Endothelial cell of umbilical vein (primary cell): ENCODE results near the gene DCHS2. TPM values are rescaled to one million over a fixed set of nuclear protein-coding genes. Genes with fewer than 3 reads are reported as not detected.

Experiments used
- BruUV-seq: library from RNA; stranded (reverse); fragments of 400-500 nt; replicated peaks from 2 replicates; lab custom pipeline; 2021; lab: Mats Ljungman, UMichigan
- CTCF ChIA-PET: fragments of 300-600, 350-600 bp; sonication (Branson Sonifier 250); formaldehyde crosslinking; loops from one replicate; lab custom pipeline; 2021; ENCODE audit warnings: antibody characterized with exemption, inconsistent platforms; lab: Charles Lee
- POLR2A ChIA-PET: fragments of 300-600, 350-600 bp; sonication (Branson Sonifier 250); formaldehyde crosslinking; loops from one replicate; lab custom pipeline; 2021; ENCODE audit warnings: antibody characterized with exemption, inconsistent platforms; lab: Charles Lee
- DNase-seq: peaks from one replicate; pipeline ENCODE4 v3.0.0-alpha.2; 2011; ENCODE audit warnings: low read depth, low spot score
- FAIRE-seq: peaks from 2 replicates; lab custom pipeline; 2011; peaks lifted over from hg19 to GRCh38; lab: Jason Lieb, UNC
- H2AFZ ChIP-seq: 2 replicates; pipeline ENCODE4 v1.6.0; 2012; ENCODE audit warnings: low read depth, low read length, control low read depth, inconsistent platforms
- H3K27ac ChIP-seq: 2 replicates; pipeline ENCODE4 v1.5.1; 2011; ENCODE audit warnings: low read depth, mild to moderate bottlenecking, control low read depth, low read length, moderate library complexity; ENCODE audit not compliant: insufficient read depth
- H3K27me3 ChIP-seq, 2 experiments: 2 replicates each; pipeline versions ENCODE4 v1.6.0 to v1.6.1; 2011; ENCODE audit warnings: low read length in 2 of 2, mixed read lengths in 1 of 2; ENCODE audit not compliant: control insufficient read depth in 2 of 2, insufficient read depth in 2 of 2
- H3K36me3 ChIP-seq, 2 experiments: 2 replicates in 1 of 2; 3 replicates in 1 of 2; pipeline ENCODE4 v1.5.1; 2011; ENCODE audit warnings: low read length in 2 of 2, mild to moderate bottlenecking in 1 of 2, moderate library complexity in 1 of 2; ENCODE audit not compliant: control insufficient read depth in 2 of 2, insufficient read depth in 2 of 2; ENCODE audit errors: extremely low read depth in 1 of 2
- H3K4me1 ChIP-seq: 3 replicates; pipeline ENCODE4 v1.5.1; 2011; ENCODE audit warnings: mild to moderate bottlenecking, low read length; ENCODE audit not compliant: control insufficient read depth, insufficient read depth; ENCODE audit errors: extremely low read depth
- H3K4me2 ChIP-seq: 2 replicates; pipeline ENCODE4 v1.6.1; 2011; ENCODE audit warnings: low read length, control low read depth, mixed read lengths; ENCODE audit not compliant: insufficient read depth
- H3K4me3 ChIP-seq, 3 experiments: fragments of 200-600 bp in 1 of 3; sonication (generic), shearing (Covaris generic) in 1 of 3; replicated peaks in 1 of 3; 2 replicates each; pipeline ENCODE4 v1.5.1; 2011 to 2016; ENCODE audit warnings: control low read depth in 3 of 3, low read length in 3 of 3, mild to moderate bottlenecking in 2 of 3, inconsistent platforms in 1 of 3, low read depth in 1 of 3, moderate library complexity in 1 of 3; ENCODE audit not compliant: insufficient read depth in 1 of 3
- H3K79me2 ChIP-seq: 2 replicates; pipeline ENCODE4 v1.6.0; 2012; ENCODE audit warnings: low read length, inconsistent platforms; ENCODE audit not compliant: control insufficient read depth, insufficient read depth
- H3K9ac ChIP-seq: replicated peaks from 2 replicates; pipeline ENCODE3; 2011; ENCODE audit warnings: low read length, control low read depth; ENCODE audit not compliant: insufficient read depth; ENCODE audit errors: extremely low read depth
- H3K9me1 ChIP-seq: replicated peaks from 3 replicates; pipeline ENCODE4 v1.6.0; 2011; ENCODE audit warnings: mild to moderate bottlenecking, low read length; ENCODE audit not compliant: control insufficient read depth, insufficient read depth; ENCODE audit errors: extremely low read depth
- H3K9me3 ChIP-seq: replicated peaks from 2 replicates; pipeline ENCODE4 v1.5.1; 2012; ENCODE audit warnings: low read length, inconsistent platforms; ENCODE audit not compliant: control insufficient read depth, insufficient read depth
- H4K20me1 ChIP-seq: replicated peaks from 2 replicates; pipeline ENCODE3; 2011; ENCODE audit warnings: mild to moderate bottlenecking, low read length; ENCODE audit not compliant: control insufficient read depth, insufficient read depth; ENCODE audit errors: extremely low read depth
- CTCF ChIP-seq, 2 donors: IDR thresholded peaks; 1 replicate in 1 of 2; 2 replicates in 1 of 2; pipeline ENCODE4 v1.5.1; 2011; ENCODE audit warnings: low read length in 2 of 2, mild to moderate bottlenecking in 2 of 2, moderate library complexity in 2 of 2, control low read depth in 1 of 2, inconsistent platforms in 1 of 2, low read depth in 1 of 2; ENCODE audit not compliant: insufficient read depth in 1 of 2; ENCODE audit errors: extremely low read depth in 1 of 2
- EZH2 ChIP-seq: IDR thresholded peaks from 2 replicates; pipeline ENCODE4 v1.6.1; 2012; ENCODE audit warnings: borderline replicate concordance, low read depth, mild to moderate bottlenecking, moderate library complexity, low read length, inconsistent platforms; ENCODE audit not compliant: severe bottlenecking
- FOS ChIP-seq: IDR thresholded peaks from 2 replicates; pipeline ENCODE4 v1.6.1; 2011; ENCODE audit warnings: mild to moderate bottlenecking, low read length, moderate library complexity, borderline replicate concordance; ENCODE audit not compliant: insufficient read depth
- GATA2 ChIP-seq: IDR thresholded peaks from 2 replicates; pipeline ENCODE4 v1.7.0; 2011; ENCODE audit warnings: low read depth, mild to moderate bottlenecking, moderate library complexity, mixed read lengths, low read length; ENCODE audit not compliant: insufficient read length, insufficient read depth
- JUN ChIP-seq: IDR thresholded peaks from 2 replicates; pipeline ENCODE4 v1.6.1; 2011; ENCODE audit warnings: borderline replicate concordance, low read depth; ENCODE audit not compliant: insufficient read length, insufficient read depth
- MAX ChIP-seq: IDR thresholded peaks from 2 replicates; pipeline ENCODE4 v1.6.1; 2011; ENCODE audit not compliant: insufficient read depth, insufficient read length
- MYC ChIP-seq: IDR thresholded peaks from one replicate; pipeline ENCODE4 v1.6.1; 2011; ENCODE audit warnings: mild to moderate bottlenecking, low read depth, low read length
- POLR2A ChIP-seq: IDR thresholded peaks from 2 replicates; pipeline ENCODE4 v1.6.1; 2012; ENCODE audit warnings: low read depth, mild to moderate bottlenecking, control low read depth, low read length
- POLR2AphosphoS5 ChIP-seq: IDR thresholded peaks from 2 replicates; pipeline ENCODE4 v1.6.1; 2012; ENCODE audit warnings: low read depth, mild to moderate bottlenecking, control low read depth, low read length, moderate library complexity; ENCODE audit not compliant: insufficient read depth
- dilution Hi-C: fragments of 300-500 bp; cut with MboI; formaldehyde crosslinking; loops from one replicate; pipeline ENCODE4 v1.15.0; 2019; ENCODE audit warnings: low sequenced_read_pairs; ENCODE audit not compliant: extremely low pct_ligation_motif_present
- intact Hi-C: fragments of 100-400 bp; cut with micrococcal nuclease; formaldehyde crosslinking; loops from one replicate; pipeline ENCODE4 v1.10.0; 2022
- polyA plus RNA-seq, 4 experiments: library from polyadenylated mRNA; depleted of rRNA in 3 of 4; stranded (reverse) in 3 of 4; unstranded in 1 of 4; fragments of >200 nt; gene quantifications; 2 replicates each; pipeline versions ENCODE4 v1.2.1 to v1.2.3, GENCODE V29; 2011 to 2012; ENCODE audit warnings: missing spikeins in 1 of 4
- total RNA-seq: library from RNA; stranded (reverse); gene quantifications from 2 replicates; pipeline ENCODE4 v1.2.3, GENCODE V29; 2021

DCHS2 gene
- total and polyA plus RNA-seq, 2 donors (not counting 3 experiments of a cell fraction or from before 2014, with no cell fraction given): not detected

DNA sequence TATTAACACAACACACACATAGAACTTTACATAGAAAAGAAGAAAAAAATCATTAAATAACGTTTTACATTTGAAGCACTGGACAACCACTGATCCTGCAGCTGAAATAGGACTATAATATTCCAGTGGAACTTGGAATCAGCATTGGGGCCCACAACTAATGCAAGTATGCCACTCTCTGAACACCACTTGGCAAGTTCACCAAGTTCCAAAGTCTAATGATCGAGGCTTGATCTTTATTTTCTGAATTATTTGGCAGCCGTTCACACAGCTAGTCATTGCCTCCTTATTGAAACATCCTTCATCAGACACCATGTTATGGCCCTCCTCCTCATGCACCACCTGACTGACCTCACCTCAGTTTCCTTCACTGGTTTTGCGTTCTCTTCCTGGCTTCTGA, 107.6 kb downstream of the DCHS2 start:
- dilution Hi-C loops (no loop called here), intact Hi-C loops (no loop called here)
- no TSS peak for BruUV-seq
- no peak for TF ChIP-seq POLR2A
- no peak for TF ChIP-seq POLR2AphosphoS5
- no peak for TF ChIP-seq FOS
- no peak for TF ChIP-seq MAX
- TF ChIP-seq MYC: no peak
- no peak for TF ChIP-seq GATA2
- no peak for TF ChIP-seq CTCF (IDR thresholded peaks at IDR 0.05; ENCODE audit: extremely low read depth in 1 of 2, insufficient read depth in 1 of 2, low read depth in 1 of 2, low read length in 2 of 2)
- TF ChIP-seq JUN: no peak
- no peak for TF ChIP-seq EZH2
- ChIA-PET CTCF (no interaction called here), POLR2A (no interaction called here)
- Histone ChIP-seq H3K4me3 (no peak overlapping the region), H2AFZ (no peak overlapping the region), H3K4me2 (no peak overlapping the region), H3K9me3 (no peaks in the 10 kb centered on the region), H3K27me3 (no peaks in the 10 kb centered on the region), H3K79me2 (no peaks in the 10 kb centered on the region), H3K9ac (no peak overlapping the region), H3K36me3 (no peaks in the 10 kb centered on the region), H3K4me1 (no peaks in the 10 kb centered on the region), H4K20me1 (no peaks in the 10 kb centered on the region), H3K9me1 (no peaks in the 10 kb centered on the region), H3K27ac (no peak overlapping the region)
- no peak for DNase-seq
- FAIRE-seq: no peak
